HEK293T (cell line): ENCODE data around the gene LINC01488.

Experiments used
- CTCF ChIA-PET: fragments of 350-600 bp; formaldehyde crosslinking; extraction: SDS; loops from one replicate; lab custom pipeline; 2021; ENCODE audit warnings: antibody characterized with exemption, inconsistent platforms; lab: Yijun Ruan, JAX
- POLR2A ChIA-PET: fragments of 350-600 bp; formaldehyde crosslinking; extraction: SDS; loops from one replicate; lab custom pipeline; 2020; ENCODE audit warnings: antibody characterized with exemption, inconsistent platforms; lab: Yijun Ruan, JAX
- DNase-seq: peaks from one replicate; pipeline ENCODE4 v3.0.0; 2012; ENCODE audit warnings: mixed read lengths; ENCODE audit errors: extremely low spot score
- ARNT ChIP-seq: fragments of 450-650 bp; IDR thresholded peaks from 2 replicates; pipeline ENCODE4 v1.6.1; 2017; ENCODE audit warnings: mild to moderate bottlenecking
- BHLHE40 ChIP-seq: fragments of 450-650 bp; IDR thresholded peaks from 2 replicates; pipeline ENCODE4 v1.6.1; 2016; ENCODE audit warnings: mild to moderate bottlenecking, moderate library complexity, borderline replicate concordance
- CTBP1 ChIP-seq: fragments of 450-650 bp; IDR thresholded peaks from 2 replicates; pipeline ENCODE4 v1.6.1; 2016; ENCODE audit warnings: borderline replicate concordance
- ELF4 ChIP-seq: fragments of 450-650 bp; IDR thresholded peaks from 2 replicates; pipeline ENCODE4 v1.6.1; 2017; ENCODE audit warnings: antibody characterized with exemption
- FOXA1 ChIP-seq: fragments of 450-650 bp; IDR thresholded peaks from 2 replicates; pipeline ENCODE4 v1.6.1; 2016; ENCODE audit warnings: mild to moderate bottlenecking
- FOXK2 ChIP-seq: fragments of 450-650 bp; IDR thresholded peaks from 2 replicates; pipeline ENCODE4 v1.6.1; 2016; ENCODE audit warnings: mild to moderate bottlenecking
- FOXM1 ChIP-seq: fragments of 450-650 bp; IDR thresholded peaks from 2 replicates; pipeline ENCODE4 v1.6.1; 2017; ENCODE audit warnings: mild to moderate bottlenecking, borderline replicate concordance
- HDGF ChIP-seq: fragments of 450-650 bp; IDR thresholded peaks from 2 replicates; pipeline ENCODE4 v1.6.1; 2017; ENCODE audit warnings: antibody characterized with exemption, borderline replicate concordance
- L3MBTL2 ChIP-seq: fragments of 450-650 bp; conservative IDR thresholded peaks from 2 replicates; pipeline ENCODE4 v1.6.1; 2016; ENCODE audit warnings: mild to moderate bottlenecking
- LEF1 ChIP-seq: fragments of 450-650 bp; IDR thresholded peaks from 2 replicates; pipeline ENCODE4 v1.6.1; 2017; ENCODE audit warnings: mild to moderate bottlenecking, borderline replicate concordance
- NFRKB ChIP-seq: fragments of 450-650 bp; IDR thresholded peaks from 2 replicates; pipeline ENCODE4 v1.6.1; 2016; ENCODE audit warnings: mild to moderate bottlenecking, moderate library complexity
- PKNOX1 ChIP-seq: fragments of 450-650 bp; IDR thresholded peaks from 2 replicates; pipeline ENCODE4 v1.6.1; 2016
- SP1 ChIP-seq: fragments of 450-650 bp; IDR thresholded peaks from 2 replicates; pipeline ENCODE4 v1.6.1; 2017
- SUZ12 ChIP-seq: fragments of 450-650 bp; IDR thresholded peaks from 2 replicates; pipeline ENCODE4 v1.6.1; 2016; ENCODE audit warnings: mild to moderate bottlenecking
- TARDBP ChIP-seq: fragments of 450-650 bp; IDR thresholded peaks from 2 replicates; pipeline ENCODE4 v1.6.1; 2016
- ZNF384 ChIP-seq: fragments of 450-650 bp; IDR thresholded peaks from 2 replicates; pipeline ENCODE4 v1.6.1; 2016

Gene LINC01488

GRCh38 chr11:69501891-69502860, 20.7 kb downstream of the LINC01488 start:
- DNase-seq, result no peak
- POLR2A ChIA-PET, result no interaction called here
- TF ChIP-seq NFRKB (no peak), LEF1 (no peak)
- CTCF ChIA-PET, result no interaction called here

- ChIA-PET POLR2A (no interaction called here), CTCF (no interaction called here)
- no peak for DNase-seq
- TF ChIP-seq L3MBTL2 (no peak), FOXK2 (no peak), SP1 (no peak), ARNT (no peak)
Observed at GRCh38 chr11:69504127-69504526, 22.7 kb downstream of the LINC01488 start.

GRCh38 chr11:69504576-69505335, 23.3 kb downstream of the LINC01488 start:
- no peak for DNase-seq
- ChIA-PET POLR2A (no interaction called here), CTCF (no interaction called here)
- TF ChIP-seq L3MBTL2 (no peak), PKNOX1 (no peak), BHLHE40 (no peak), ELF4 (no peak), ZNF384 (no peak)

- no peak for TF ChIP-seq SP1
- TF ChIP-seq NFRKB, result no peak
- no peak for TF ChIP-seq SUZ12
- POLR2A ChIA-PET, result no interaction called here
- no peak for DNase-seq
- CTCF ChIA-PET, result no interaction called here
Observed at GRCh38 chr11:69508974-69509373, 27.5 kb downstream of the LINC01488 start.

GRCh38 chr11:69509381-69509780, 27.9 kb downstream of the LINC01488 start:
- CTCF ChIA-PET, result no interaction called here
- POLR2A ChIA-PET, result no interaction called here
- DNase-seq, result no peak
- no peak for TF ChIP-seq L3MBTL2
- TF ChIP-seq CTBP1, result no peak
- TF ChIP-seq FOXA1, result no peak
- TF ChIP-seq ELF4, result no peak
- no peak for TF ChIP-seq BHLHE40
- no peak for TF ChIP-seq NFRKB
- no peak for TF ChIP-seq ARNT
- TF ChIP-seq PKNOX1, result no peak

GRCh38 chr11:69509846-69510390, 28.5 kb downstream of the LINC01488 start:
- no peak for TF ChIP-seq BHLHE40
- no peak for TF ChIP-seq SUZ12
- no peak for TF ChIP-seq FOXA1
- no peak for TF ChIP-seq CTBP1
- TF ChIP-seq LEF1, result no peak
- TF ChIP-seq FOXK2, result no peak
- TF ChIP-seq TARDBP, result no peak
- TF ChIP-seq SP1, result no peak
- no peak for TF ChIP-seq ZNF384
- TF ChIP-seq ARNT, result no peak
- no peak for TF ChIP-seq ELF4
- no peak for TF ChIP-seq L3MBTL2
- TF ChIP-seq FOXM1, result no peak
- no peak for TF ChIP-seq NFRKB
- no peak for TF ChIP-seq PKNOX1
- TF ChIP-seq HDGF, result no peak
- ChIA-PET CTCF (no interaction called here), POLR2A (no interaction called here)
- DNase-seq, result no peak
